ENCODE data around the gene POU4F1.

POU4F1 gene

GRCh38 chr13:78592584-78592983 lies 10.8 kb downstream of the POU4F1 start:
- no peak for DNase-seq (ENCODE audit: low read depth)

- DNase-seq (ENCODE audit: low read depth): no peak
Measured at GRCh38 chr13:78589206-78589605, 14.1 kb downstream of the POU4F1 start.

- DNase-seq (ENCODE audit: low read depth): no peak
Measured at GRCh38 chr13:78587395-78587794, 16.0 kb downstream of the POU4F1 start.

- no peak for DNase-seq (ENCODE audit: low read depth)
Measured at GRCh38 chr13:78586706-78587105, 16.6 kb downstream of the POU4F1 start.

GRCh38 chr13:78576261-78576660 lies 27.1 kb downstream of the POU4F1 start:
- no peak for DNase-seq (ENCODE audit: low read depth)

GRCh38 chr13:78572459-78572858 lies 30.9 kb downstream of the POU4F1 start:
- DNase-seq (ENCODE audit: low read depth): no peak

GRCh38 chr13:78569029-78569428 lies 34.3 kb downstream of the POU4F1 start:
- DNase-seq (ENCODE audit: low read depth): no peak

GRCh38 chr13:78566631-78567030 lies 36.7 kb downstream of the POU4F1 start:
- DNase-seq (ENCODE audit: low read depth): no peak

GRCh38 chr13:78562237-78562889 lies 41.0 kb downstream of the POU4F1 start:
- no peak for DNase-seq (ENCODE audit: low read depth)

All from stimulated activated CD8-positive, alpha-beta memory T cell treated with anti-CD3 and anti-CD28 coated beads, Interleukin-4, amount 100 ng/mL, for 24 hours (primary cell).